ENCODE data around the gene CHMP5.

- TF ChIP-seq CTCF (conservative IDR thresholded peaks at IDR 0.05 in 1 of 2, IDR thresholded peaks at IDR 0.05 in 1 of 2; ENCODE audit: low read depth in 1 of 2, low read length in 2 of 2) = no peak
- no peak for TF ChIP-seq EZH2 (IDR thresholded peaks at IDR 0.05; ENCODE audit: low read length, missing control alignments)
Measured at GRCh38 chr9:33249087-33249658, 15.7 kb upstream of the CHMP5 start.
